ENCODE measurements around the gene RPL38.

- no peak for TF ChIP-seq POLR2A (IDR thresholded peaks at IDR 0.05)
- TF ChIP-seq, protein P1, sequence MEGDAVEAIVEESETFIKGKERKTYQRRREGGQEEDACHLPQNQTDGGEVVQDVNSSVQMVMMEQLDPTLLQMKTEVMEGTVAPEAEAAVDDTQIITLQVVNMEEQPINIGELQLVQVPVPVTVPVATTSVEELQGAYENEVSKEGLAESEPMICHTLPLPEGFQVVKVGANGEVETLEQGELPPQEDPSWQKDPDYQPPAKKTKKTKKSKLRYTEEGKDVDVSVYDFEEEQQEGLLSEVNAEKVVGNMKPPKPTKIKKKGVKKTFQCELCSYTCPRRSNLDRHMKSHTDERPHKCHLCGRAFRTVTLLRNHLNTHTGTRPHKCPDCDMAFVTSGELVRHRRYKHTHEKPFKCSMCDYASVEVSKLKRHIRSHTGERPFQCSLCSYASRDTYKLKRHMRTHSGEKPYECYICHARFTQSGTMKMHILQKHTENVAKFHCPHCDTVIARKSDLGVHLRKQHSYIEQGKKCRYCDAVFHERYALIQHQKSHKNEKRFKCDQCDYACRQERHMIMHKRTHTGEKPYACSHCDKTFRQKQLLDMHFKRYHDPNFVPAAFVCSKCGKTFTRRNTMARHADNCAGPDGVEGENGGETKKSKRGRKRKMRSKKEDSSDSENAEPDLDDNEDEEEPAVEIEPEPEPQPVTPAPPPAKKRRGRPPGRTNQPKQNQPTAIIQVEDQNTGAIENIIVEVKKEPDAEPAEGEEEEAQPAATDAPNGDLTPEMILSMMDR (IDR thresholded peaks at IDR 0.05), result no peak
- no peak for TF ChIP-seq POLR2AphosphoS5 (IDR thresholded peaks at IDR 0.05)
These were observed 49.6 kb downstream of the RPL38 start for GRCh38 chr17:74253036-74253435.
